NCI-H2171 (cell line): ENCODE data around the gene SGSM1.
"Not testable (repeated sequence)": the region's sequence is repeated elsewhere in the genome, so short reads cannot be mapped to it uniquely, and the experiment has no call there.

Experiments used
- DNase-seq: peaks from one replicate; lab custom pipeline; 2025; lab: John Stamatoyannopoulos, UW

Gene SGSM1

DNA sequence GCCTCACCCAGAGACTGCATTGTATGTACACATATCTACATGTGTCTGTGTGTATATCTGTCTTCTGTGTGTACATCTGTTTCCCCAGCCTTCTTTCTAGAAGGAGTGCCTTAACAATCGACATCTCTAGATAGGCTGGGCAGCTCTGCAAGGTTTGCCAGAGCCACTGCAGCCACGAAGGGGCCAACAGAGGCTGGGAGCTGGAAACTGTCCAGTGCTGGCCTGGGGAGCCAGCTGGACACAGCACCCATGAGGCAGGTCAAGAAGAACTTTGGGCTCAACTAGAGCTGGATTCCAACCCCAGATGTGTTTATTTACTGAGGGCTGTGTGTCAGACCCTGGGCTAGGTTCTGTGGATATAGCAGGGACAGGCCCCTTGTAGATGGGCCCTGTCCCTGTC is 3.3 kb downstream of the SGSM1 start:
- DNase-seq: no peak

DNA sequence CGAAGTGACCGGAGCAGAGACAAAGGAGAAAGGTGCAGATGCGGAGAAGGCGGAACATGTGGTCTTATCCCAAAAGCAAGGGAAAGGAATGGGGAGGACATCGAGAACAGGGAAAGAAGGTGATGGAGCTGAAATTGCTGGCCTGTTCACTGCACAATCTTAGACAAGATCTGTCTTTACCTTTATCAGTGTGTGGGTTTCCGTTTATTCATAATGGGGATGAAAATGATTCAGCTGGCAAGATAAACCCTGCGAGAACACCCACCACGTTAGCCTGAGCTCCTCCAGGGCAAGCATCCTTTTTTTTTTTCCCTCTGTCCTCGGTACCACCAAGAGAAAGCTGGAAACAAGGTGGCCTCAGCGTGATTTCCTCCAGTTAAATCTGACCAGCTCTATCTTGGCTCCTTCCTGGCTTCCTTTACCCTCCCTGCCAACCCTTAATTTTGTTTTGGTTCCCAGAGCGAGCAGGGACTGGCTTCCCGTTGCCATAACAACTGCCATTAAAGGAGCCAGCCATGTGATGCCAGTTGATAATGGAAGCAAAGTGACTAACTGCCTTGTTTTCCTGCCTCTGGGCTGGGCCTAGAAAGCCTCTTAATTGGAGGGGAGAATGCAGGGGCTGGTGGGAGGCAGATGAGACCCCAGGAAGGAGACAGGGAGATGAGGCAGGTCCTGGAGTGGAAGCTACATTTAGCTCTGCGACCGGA is 4.2 kb downstream of the SGSM1 start:
- no peak for DNase-seq

DNA sequence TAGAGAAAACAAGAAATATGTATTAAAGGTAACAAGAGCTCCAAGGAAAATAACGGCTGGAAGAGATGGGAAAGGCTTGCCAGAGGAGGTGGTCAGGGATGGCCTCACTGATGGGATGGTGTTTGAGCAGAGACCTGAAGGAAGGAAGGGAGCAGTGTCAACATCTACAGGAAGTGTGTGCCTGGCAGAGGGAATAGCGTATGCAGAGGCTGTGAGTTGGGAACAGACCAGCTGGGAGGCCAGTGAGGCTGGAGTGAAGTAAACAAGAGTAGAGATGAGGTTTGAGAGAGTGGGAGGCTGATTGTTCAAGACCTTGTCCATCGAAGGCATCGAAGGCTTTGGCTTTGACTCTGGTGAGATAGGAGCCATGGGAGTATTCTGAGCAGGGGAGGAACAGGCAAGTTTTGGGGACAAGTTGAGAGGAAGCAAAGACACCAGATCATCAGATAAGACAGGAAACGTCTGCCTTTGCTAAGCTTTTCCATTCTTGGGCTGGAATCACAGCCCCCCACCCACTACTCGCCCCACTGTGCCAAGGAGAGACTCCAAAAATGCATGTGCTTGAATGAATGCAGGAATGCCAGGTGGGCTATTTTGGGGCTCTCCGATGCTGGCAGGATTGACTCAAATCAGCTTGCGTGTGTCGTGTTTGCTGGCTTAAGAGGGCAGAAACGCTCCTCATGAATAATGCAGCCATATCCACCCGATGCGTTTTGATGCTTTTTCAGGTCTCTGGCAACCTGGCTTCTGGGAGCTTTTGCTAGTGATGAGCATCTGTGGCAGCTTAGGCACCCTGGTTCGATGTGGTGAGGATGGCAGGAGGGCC is 7.2 kb downstream of the SGSM1 start:
- DNase-seq: no peak

DNA sequence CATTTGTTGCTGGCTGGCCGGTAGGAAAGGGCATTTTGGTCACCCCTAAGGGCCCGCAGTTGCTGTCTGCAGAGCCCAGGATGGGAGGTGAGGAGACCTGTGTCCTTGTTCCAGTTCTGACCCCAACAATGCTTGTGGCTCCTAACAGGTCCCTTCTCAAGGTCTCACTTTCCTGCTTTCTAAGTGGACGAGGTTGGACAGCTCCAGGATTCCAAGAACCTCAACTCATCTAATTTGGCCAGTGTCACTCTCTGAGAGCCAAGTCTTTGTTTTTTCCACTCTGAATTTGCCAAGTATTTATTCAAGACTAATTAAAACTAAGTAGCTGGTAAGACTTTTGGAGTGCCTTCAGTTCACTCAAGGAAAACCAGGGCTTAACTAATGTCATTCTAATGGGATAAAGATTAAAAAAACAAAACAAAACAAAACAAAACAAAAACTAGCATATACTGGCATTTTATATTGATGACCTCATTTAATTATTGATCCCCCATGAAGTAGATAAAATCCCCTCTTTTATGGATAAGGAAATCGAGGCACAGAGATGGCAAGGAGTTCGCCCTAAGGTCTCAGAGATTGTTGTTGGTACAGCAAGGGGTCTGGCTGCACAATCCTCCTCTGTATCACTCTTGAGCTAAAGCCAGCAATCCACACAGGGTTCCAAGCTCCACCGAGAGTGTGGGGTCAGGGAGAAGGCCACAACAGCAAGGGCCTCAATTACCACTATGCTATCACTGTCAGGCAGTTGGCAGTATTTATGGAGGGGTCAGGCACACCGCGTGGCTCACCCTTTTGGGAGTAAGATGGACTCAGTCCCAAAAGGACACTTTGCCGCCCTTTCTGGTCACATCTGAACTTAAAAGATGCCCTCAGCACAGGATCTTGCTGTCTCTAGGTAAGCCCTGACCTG is 8.1 kb downstream of the SGSM1 start:
- DNase-seq: no peak

DNA sequence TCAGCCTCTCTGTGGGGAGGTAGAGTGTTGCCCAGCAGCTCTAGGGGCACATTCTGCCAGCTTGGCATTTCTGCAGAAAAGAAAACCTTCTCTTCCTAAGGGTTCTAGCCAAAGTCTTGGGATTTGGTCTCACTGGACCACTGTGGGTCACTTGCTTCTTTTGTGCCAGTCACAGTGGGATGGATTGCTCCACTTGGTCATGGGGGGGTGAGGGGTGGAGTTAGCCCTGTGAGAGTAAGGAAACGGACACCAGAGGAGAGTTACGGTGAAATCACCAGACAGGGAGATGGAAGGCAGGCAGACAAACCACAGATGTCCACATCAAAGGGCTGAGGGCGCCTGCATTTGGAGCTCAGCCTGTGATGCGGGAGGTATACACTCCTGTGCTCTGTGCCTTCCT is 10.8 kb downstream of the SGSM1 start:
- DNase-seq: no peak

DNA sequence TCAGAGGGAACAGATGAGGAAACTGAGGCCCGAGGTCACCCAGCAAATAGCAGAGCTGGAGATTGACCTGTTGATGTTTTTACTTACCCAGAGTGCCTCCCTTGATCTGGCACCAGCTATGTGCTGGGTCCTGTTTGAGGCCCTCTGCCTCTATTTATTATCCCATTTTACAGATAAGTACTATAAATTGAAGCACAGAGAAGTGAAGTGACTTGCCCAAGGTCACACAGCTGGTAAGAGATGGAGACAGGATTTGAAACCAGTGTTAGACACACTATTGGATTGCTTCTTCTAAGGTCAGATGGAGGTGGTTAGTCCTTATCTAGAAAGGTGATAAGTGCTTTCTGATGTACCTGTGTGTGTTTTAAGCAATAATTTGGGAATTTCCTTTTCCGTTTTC is 13.5 kb downstream of the SGSM1 start:
- DNase-seq: no peak

DNA sequence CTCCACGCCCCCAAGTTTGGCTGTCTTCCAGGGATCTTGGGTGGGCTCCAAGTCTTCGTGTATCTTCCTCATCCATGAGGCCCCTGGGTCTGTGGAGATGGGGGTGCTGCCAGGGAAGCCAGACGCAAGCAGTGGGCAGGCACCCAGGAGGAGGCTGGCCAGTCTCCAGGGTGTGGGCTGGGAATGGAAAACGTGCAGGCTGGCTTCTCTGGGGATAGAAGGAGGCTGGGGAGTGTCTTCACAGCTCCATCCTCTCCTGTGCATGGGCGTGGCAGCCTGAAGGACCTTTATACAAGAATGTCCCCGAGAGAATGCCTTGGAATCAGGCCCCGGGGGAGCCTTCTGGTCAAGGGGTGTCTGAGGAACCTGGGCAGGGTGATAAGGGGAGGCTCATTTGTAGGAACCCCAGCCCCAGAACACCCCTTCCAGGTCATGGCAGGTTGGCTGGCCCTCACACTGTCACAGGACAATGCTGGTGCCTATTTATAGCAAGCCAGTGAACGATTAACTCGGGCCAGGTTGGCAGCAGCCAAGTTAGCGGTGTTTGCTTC is 14.0 kb downstream of the SGSM1 start:
- no peak for DNase-seq

DNA sequence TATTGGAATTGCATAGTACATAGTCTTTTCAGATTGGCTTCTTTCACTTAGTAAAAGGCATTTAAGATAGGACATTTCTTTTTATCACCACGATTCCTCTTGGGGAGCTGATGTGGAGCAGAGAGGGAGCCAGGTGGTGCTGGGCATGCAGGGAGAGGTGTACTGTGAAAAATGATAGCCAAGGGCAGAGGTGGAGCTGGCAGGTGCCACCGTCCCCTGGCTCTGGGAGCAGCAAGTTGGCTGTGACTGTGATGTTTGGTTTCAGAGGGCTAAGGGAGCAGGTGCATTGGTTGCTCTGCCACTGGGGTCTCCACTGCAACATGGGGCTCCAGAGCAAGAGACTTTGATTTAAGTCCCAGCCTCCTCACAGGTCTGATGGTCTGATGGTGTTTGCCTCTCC is 16.5 kb downstream of the SGSM1 start:
- no peak for DNase-seq

DNA sequence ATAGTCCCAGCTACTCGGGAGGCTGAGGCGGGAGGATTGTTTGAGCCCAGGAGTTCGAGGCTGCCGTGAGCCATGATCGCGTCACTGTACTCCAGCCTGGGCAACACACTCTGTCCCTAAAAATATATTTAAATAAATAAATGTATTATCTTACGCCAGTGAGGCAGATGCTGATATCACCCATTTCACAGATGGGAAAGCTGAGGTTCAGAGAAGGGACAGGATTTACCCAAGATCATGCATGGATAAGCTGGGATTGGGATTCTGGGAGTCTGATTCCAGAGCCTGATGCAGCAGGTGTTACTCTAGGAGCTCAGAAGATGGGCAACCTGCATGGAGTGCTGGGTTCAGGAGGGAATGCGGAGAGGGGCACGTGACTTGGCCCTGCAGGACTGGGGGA is 17.8 kb downstream of the SGSM1 start:
- DNase-seq: no peak

DNA sequence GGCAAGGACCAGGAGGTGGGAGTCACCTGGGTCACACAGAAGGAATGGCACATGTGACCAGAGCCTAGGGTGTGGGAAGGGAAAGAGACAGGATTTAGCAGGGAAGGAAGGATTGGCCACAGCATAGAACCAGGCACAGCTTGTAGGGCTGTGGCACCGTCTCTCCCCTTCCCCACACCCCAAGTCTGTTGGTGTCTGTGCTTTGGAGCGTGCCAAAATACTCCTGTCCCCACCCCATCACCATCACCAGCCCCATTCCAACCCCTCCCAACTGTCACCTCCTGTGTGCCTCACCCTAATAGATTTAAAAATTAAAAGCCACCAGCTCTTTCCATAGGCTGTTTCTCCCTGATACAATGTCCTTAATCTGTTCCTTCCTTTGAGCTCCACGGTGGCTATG is 18.2 kb downstream of the SGSM1 start:
- DNase-seq: no peak

DNA sequence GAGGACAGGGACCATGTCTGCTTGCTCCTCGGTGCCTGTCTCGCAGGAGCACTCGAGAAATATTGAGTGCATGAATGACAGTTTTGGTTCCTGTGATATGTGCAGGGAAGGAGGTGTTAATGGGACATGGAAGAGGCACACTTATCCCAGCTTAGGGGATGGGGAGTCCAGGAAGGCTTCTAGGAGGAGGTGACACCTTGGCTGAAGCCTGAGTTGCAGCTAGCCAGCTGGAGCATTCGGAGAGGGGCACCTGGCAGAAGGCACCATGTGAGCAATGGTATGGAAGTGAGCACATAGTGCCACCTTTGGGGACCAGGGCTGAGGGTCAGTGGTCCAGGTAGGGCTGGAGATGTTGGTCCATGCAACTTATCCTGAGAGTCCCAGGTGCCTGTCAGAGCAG is 18.9 kb downstream of the SGSM1 start:
- no peak for DNase-seq

DNA sequence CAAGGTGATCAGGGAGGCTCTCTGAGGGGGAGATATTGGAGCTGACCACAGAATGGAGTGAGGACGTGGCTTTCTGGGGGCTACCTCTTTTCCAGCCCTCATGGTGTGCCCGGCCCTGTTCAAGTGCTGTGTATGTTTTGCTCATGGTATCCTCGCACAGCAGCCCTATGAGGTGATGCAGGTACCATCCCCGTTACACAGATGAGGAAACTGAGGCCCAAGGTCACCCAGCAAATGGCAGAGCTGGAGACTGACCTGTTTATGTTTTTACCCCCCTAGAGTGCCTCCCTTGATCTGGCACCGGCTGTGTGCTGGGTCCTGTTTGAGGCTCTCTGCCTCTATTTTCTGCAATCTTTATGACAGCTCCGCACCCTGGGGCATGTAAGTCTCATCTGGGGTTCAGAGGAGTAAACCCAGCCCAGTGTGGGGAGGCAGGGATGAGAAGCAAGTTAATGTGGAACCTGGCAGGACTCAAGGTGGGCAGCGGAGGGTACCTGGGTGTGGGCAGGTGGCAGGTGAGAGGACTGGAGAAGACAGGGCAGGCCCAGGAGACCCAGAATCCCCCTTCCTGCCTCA is 20.8 kb downstream of the SGSM1 start:
- DNase-seq: no peak

DNA sequence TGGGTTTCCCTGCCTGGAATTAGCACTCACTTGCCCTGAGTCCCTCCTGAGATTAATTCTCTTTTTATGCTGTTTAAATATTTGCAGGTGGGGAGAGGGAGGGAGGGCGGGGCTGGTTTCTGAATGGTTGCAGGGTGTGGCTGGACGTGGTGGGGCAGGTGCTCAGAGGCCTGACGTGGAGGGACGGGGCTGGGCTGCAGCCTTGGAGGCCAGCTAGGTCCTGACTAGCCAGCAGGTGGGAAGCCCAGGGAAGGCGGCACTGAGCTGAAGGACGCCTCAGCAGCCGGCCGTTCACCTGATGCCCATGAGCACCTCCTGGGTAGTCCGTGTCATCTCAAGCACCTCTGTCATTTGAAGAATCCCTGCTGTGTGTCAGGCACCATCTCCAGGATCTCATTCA is 21.3 kb downstream of the SGSM1 start:
- DNase-seq: no peak

DNA sequence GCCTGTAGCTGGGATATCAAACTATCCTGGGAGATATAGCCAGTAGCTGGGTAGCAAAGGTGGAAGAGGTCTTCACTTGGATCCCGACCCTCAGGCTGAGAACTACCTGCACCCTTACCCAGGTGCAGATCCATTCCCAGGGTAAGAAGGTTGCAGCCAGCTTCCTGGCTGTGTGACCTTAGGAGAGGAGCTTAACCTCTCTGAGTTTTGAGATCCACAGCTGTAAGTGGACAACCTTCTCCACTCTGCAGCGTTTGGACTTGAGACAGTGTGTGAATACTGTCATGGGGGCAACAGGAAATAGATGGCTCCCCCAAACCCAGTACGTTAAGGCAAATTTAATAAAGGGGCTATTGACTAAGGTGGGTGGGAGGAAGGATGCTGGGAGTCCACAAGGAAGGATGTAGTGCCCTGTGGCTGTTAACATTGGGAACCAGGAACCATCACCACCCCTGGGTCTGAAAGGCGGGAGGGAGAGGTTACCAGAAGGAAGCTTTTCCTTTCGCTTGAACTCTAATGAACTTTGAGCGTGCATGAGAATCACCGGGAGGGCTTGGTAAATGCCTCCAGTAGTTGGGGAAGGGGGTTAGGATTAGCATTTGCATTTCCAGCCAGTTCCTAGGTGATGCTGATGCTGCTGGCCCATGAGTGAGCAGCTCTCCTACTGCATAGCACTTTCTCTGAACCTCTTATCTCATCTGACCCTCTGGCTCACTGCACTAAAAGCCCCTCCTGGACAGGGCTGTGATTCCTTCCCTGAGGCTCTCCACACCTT is 24.4 kb downstream of the SGSM1 start:
- no peak for DNase-seq

DNA sequence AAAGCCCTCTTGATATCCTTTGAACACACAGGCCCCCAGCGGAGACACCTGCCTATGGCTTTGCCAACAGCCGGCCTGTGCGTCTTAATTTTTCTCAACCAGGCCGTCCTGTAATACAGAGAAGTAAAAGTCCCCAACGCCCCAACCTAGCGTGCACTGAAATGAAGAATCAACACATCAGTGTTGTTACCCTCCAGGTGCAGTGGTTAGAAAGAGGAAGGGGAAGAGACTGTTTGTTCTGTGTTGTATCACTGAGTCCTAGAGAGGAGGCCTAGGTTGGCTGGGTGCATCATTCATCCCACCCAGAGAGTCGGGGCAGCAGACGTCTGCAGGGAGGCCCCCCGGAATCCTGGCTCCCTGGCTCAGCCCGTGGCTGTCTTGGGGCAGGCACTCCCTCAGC is 25.7 kb downstream of the SGSM1 start:
- no peak for DNase-seq

DNA sequence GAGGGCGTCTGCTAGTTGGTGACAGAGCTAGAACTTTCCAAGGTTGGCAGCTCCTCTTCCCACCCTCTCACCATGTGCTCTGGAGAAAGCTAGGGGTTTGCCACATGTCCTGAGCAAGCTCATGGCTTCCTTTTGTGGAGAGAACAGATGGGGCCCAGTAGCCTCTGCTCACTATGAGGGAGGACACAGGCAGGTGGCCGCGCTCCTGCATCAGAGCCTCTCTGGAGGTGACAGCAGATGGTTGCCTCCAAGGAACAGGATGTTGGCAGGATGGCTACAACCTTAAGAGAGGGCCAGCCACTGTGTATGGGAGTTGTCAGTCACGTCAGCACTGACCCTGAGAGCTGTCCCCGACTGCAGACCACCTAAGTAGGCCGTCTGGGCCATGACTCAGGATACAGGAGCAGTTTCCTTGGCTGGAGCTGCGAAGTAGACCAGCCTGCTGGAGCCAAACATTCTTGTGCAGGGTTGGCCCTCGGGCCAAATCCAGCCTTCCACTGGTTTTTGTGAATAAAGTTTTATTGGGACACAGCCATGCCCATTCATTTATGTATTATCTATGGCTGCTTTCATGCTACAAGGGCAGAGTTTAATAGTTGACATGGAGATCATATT is 28.0 kb downstream of the SGSM1 start:
- no peak for DNase-seq

DNA sequence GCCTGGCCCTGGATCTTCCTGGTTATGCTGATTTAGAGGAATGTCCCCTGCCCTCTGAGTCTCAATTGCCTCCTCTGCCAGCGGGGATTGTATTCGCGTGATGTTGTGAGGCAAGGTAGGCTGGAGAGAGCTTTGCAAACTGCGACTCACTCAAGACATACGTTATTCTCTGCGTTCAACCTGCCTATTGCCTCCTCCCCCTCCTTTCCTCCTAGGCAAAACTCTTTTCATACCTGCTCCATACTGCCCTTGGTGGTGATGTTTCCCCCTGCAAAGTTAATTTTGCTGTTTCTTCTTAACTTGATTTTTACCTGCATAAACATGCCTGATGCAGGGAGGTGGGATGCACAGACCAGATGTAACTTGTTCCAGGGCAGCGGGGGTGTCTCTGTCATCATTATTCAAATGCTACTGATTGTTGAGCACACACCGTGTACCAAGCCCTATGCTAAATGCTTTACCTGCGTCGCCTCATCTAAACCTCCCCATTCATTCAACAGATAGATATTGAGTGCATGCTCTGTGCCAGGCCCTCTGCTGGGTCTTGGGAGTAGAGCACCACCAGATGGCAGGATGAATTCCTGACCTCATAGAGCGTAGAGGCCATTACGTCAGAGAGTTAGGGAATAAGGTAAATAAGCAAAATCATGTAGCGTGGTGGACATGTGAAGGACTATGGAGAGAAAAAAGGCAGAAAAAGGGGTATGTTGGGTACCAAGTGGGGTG is 29.0 kb downstream of the SGSM1 start:
- DNase-seq: no peak

DNA sequence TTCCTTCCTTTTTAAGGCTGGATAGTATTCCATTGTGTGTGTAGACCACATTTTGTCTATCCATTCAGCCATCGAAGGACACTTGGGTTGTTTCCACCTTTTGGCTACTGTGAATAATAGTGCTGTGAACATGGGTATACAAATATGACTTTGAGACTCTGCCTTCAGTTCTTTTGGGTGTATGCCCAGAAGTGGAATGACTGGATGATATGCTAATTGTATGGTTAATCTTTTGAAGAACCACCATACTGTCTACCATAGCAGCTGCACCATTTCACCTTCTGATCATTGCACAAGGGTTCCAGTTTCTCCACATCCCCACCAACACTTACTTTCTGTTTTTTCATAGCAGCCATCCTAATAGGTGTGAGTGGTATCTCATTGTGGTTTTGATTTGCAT is 30.3 kb downstream of the SGSM1 start:
- no peak for DNase-seq

DNA sequence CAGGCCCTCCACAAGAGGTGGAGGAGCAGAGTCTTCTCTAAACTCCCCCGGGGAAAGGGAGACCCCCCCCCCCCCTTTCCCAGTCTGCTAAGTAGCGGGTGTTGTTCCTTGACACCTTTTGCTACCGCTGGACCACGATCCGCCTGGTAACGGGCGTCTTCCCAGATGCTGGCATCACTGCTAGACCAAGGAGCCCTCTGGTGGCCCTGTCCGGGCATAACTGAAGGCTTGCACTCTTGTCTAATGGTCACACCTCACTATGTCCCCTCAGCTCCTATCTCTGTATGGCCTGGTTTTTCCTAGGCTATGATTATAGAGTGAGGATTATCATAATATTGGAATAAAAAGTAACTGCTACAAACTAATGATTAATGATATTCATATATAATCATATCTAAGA is 31.5 kb downstream of the SGSM1 start:
- not testable (repeated sequence) for DNase-seq

DNA sequence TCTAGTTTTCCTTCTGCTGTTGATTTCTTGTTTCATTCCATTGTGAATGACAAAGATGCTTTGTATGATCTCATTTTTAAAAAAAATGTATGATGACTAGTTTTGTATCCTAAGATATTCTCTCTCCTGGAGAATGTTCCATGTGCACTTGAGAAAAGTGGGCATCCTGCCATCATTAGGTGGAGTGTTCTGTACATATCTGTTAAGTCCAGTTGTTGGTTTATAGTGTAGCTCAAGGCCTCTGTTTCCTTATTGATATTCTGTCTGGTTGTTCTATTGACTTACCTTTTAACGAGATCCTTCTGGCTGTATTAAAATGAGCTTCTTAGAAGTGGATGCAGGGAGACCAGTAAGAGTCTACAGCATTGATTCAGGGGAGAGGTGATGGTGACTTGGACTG is 35.2 kb downstream of the SGSM1 start:
- DNase-seq: no peak
